ENCODE data around the gene NTNG2.

The NTNG2 gene

GRCh38 chr9:132210472-132211145 lies 48.8 kb downstream of the NTNG2 start:
- FAIRE-seq: no peak
- no peak for DNase-seq (ENCODE audit: insufficient read length, low spot score)
- TF ChIP-seq TAF1 (IDR thresholded peaks at IDR 0.05; ENCODE audit: low read depth, low read length) (no peak), POLR2AphosphoS5 (IDR thresholded peaks at IDR 0.05; ENCODE audit: low read depth, low read length) (no peak), POU2F2 (IDR thresholded peaks at IDR 0.05; ENCODE audit: low read depth, low read length) (no peak), PAX5 (IDR thresholded peaks at IDR 0.05; ENCODE audit: insufficient read depth, low read length, severe bottlenecking) (no peak), POLR2A (IDR thresholded peaks at IDR 0.05; ENCODE audit: low read depth, low read length) (no peak)

DNA sequence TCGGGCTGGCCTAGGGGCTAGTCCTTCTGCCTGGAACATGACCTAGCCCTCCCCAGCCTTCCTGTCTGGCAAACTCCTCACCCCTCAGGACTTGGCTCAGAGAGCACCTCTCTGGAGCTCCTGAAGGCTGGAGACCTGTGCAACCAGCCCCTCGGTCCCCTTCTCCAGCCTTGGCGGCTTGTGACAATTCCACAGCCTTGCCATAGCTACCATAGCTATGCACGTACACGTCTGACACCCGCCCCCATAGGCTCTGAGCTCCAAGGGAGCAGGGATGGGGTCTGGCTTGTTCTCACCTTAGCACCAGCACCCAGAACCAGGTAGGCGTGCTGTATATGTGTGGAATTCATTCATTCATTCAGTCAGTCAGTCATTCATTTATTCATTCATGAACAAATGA lies 49.7 kb downstream of the NTNG2 start:
- FAIRE-seq (no peak), DNase-seq (ENCODE audit: insufficient read length, low spot score) (no peak)
- TF ChIP-seq POLR2AphosphoS5 (IDR thresholded peaks at IDR 0.05; ENCODE audit: low read depth, low read length) (no peak), POLR2A (IDR thresholded peaks at IDR 0.05; ENCODE audit: low read depth, low read length) (no peak), SPI1 (IDR thresholded peaks at IDR 0.05; ENCODE audit: low read depth, low read length) (no peak), PAX5 (IDR thresholded peaks at IDR 0.05; ENCODE audit: insufficient read depth, low read length, severe bottlenecking) (no peak), TAF1 (IDR thresholded peaks at IDR 0.05; ENCODE audit: low read depth, low read length) (no peak), POU2F2 (IDR thresholded peaks at IDR 0.05; ENCODE audit: low read depth, low read length) (no peak)

DNA sequence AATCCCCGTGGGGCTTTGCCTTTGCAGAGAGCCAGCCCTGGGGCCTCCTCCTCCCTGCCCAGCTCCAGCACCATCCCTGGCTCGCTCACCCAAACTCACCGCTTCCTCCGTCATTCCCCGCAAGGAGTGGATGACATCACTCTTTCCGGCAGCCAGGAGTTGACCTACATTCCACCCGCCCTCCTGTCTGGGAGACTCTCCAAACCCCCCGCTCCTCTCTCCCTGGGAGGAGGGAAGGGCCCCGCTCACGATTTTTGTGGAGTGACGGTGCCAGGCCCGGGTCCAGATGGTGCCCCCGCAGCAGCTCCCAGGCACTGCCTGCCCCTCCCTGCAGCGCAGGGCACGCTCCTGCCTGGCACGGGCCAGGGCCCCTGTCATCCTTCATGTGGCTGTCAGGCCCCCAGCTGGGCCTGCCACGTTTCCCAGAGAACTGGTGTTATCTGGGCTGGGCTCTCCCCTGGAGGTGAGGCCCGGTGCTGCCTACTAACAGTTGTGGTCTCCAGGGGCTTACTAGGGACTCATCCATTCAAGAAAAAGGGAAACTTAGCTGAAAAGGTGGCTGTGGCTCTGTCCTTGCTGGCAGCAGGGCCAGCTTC lies 52.3 kb downstream of the NTNG2 start:
- DNase-seq (ENCODE audit: insufficient read length, low spot score): no peak
- FAIRE-seq: no peak
- TF ChIP-seq SPI1 (IDR thresholded peaks at IDR 0.05; ENCODE audit: low read depth, low read length): no peak
- TF ChIP-seq POLR2AphosphoS5 (IDR thresholded peaks at IDR 0.05; ENCODE audit: low read depth, low read length): no peak
- no peak for TF ChIP-seq POLR2A (IDR thresholded peaks at IDR 0.05; ENCODE audit: low read depth, low read length)
- no peak for TF ChIP-seq POU2F2 (IDR thresholded peaks at IDR 0.05; ENCODE audit: low read depth, low read length)
- no peak for TF ChIP-seq TAF1 (IDR thresholded peaks at IDR 0.05; ENCODE audit: low read depth, low read length)
- TF ChIP-seq PAX5 (IDR thresholded peaks at IDR 0.05; ENCODE audit: insufficient read depth, low read length, severe bottlenecking): no peak

- no peak for TF ChIP-seq PAX5 (IDR thresholded peaks at IDR 0.05; ENCODE audit: insufficient read depth, low read length, severe bottlenecking)
- FAIRE-seq (no peak), DNase-seq (ENCODE audit: insufficient read length, low spot score) (no peak)
Measured at GRCh38 chr9:132216861-132217619, 55.2 kb downstream of the NTNG2 start.

- DNase-seq (ENCODE audit: insufficient read length, low spot score) (no peak), FAIRE-seq (no peak)
- TF ChIP-seq POLR2A (IDR thresholded peaks at IDR 0.05; ENCODE audit: low read depth, low read length) (no peak), POU2F2 (IDR thresholded peaks at IDR 0.05; ENCODE audit: low read depth, low read length) (no peak), SPI1 (IDR thresholded peaks at IDR 0.05; ENCODE audit: low read depth, low read length) (no peak), PAX5 (IDR thresholded peaks at IDR 0.05; ENCODE audit: insufficient read depth, low read length, severe bottlenecking) (no peak), POLR2AphosphoS5 (IDR thresholded peaks at IDR 0.05; ENCODE audit: low read depth, low read length) (no peak), TAF1 (IDR thresholded peaks at IDR 0.05; ENCODE audit: low read depth, low read length) (no peak)
Measured at GRCh38 chr9:132218208-132218607, 56.4 kb downstream of the NTNG2 start.

DNA sequence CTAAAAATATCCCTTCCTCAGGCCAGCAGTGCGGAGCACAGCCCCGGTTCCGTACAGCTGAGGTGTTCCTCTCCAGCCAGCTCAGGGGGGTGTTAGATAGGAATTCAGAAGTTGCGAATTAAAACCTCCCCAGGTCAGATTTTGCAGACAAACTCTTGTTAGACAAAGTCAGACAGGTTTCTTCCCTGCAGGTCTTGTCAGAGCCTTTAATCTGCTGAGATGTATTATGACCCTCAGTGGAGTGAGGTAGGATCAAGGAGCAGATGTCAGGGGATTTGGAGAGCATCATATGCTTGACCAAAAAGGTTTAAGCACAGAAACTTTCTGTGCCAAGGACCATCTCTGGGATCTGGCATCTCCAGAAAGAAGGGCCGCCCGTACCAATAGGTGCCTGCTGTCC lies 60.1 kb downstream of the NTNG2 start:
- TF ChIP-seq TAF1 (IDR thresholded peaks at IDR 0.05; ENCODE audit: low read depth, low read length) (no peak), POU2F2 (IDR thresholded peaks at IDR 0.05; ENCODE audit: low read depth, low read length) (no peak), SPI1 (IDR thresholded peaks at IDR 0.05; ENCODE audit: low read depth, low read length) (no peak), PAX5 (IDR thresholded peaks at IDR 0.05; ENCODE audit: insufficient read depth, low read length, severe bottlenecking) (no peak), POLR2A (IDR thresholded peaks at IDR 0.05; ENCODE audit: low read depth, low read length) (no peak), POLR2AphosphoS5 (IDR thresholded peaks at IDR 0.05; ENCODE audit: low read depth, low read length) (no peak)
- DNase-seq (ENCODE audit: insufficient read length, low spot score): no peak
- FAIRE-seq: no peak

DNA sequence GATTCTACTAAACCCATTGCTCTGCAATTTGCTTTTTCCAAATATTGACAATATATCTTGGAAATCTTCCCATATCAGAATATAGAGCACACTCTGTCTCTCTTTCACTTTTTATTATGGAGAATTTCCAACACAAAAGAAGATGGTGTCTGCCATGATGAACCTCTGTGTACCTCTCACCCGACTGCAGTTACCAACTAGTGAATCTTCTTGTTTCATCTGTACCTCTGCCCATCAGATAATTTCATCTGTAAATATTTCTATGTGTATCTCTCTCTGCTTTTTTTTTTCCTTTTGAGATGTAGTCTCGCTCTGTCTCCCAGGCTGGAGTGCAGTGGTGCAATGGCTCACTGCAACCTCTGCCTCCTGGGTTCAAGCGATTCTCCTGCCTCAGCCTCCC lies 62.8 kb downstream of the NTNG2 start:
- FAIRE-seq: no peak
- TF ChIP-seq PAX5 (IDR thresholded peaks at IDR 0.05; ENCODE audit: insufficient read depth, low read length, severe bottlenecking) (no peak), POLR2AphosphoS5 (IDR thresholded peaks at IDR 0.05; ENCODE audit: low read depth, low read length) (no peak), POU2F2 (IDR thresholded peaks at IDR 0.05; ENCODE audit: low read depth, low read length) (no peak), SPI1 (IDR thresholded peaks at IDR 0.05; ENCODE audit: low read depth, low read length) (no peak), POLR2A (IDR thresholded peaks at IDR 0.05; ENCODE audit: low read depth, low read length) (no peak), TAF1 (IDR thresholded peaks at IDR 0.05; ENCODE audit: low read depth, low read length) (no peak)

DNA sequence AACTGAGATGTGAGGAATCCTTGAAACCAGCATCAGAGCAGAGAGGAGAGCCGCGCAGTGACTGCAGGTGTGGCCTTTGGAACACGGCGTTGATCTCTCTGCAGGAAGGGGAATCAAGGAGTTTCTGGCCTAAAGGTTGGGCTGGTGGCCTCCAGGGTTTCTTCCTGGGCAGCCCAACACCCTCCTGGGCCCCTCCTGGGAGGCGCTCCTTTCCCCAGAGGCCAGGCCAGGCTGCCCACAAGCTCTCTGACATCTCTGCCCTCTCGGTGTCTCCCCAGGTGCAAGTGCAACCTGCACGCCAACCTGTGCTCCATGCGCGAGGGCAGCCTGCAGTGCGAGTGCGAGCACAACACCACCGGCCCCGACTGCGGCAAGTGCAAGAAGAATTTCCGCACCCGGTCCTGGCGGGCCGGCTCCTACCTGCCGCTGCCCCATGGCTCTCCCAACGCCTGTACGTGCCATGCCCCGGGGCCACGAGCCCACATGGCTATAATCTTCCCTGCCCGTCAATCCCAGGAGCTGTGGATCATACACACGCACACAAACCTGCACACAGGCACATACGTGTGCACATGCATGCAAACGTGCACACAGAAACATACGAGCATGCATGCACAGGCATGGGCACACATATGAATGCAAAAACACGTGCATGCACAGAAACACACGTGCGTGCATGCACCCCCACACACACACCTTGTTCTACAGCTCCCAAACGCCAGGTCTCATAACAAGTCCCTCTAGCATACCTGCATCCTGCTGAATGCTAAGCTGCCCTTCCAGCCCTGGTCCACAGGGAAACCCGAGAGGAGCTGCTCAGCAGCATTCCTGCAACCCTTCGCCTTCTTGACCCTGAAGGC lies 64.9 kb downstream of the NTNG2 start:
- FAIRE-seq: no peak
- DNase-seq (ENCODE audit: insufficient read length, low spot score): no peak
- TF ChIP-seq POU2F2 (IDR thresholded peaks at IDR 0.05; ENCODE audit: low read depth, low read length): no peak
- no peak for TF ChIP-seq POLR2AphosphoS5 (IDR thresholded peaks at IDR 0.05; ENCODE audit: low read depth, low read length)
- TF ChIP-seq POLR2A (IDR thresholded peaks at IDR 0.05; ENCODE audit: low read depth, low read length): no peak
- no peak for TF ChIP-seq SPI1 (IDR thresholded peaks at IDR 0.05; ENCODE audit: low read depth, low read length)
- no peak for TF ChIP-seq PAX5 (IDR thresholded peaks at IDR 0.05; ENCODE audit: insufficient read depth, low read length, severe bottlenecking)
- no peak for TF ChIP-seq TAF1 (IDR thresholded peaks at IDR 0.05; ENCODE audit: low read depth, low read length)

More for the DNA sequence above, 62.8 kb downstream of the NTNG2 start:
- DNase-seq (ENCODE audit: insufficient read length, low spot score): no peak

DNA sequence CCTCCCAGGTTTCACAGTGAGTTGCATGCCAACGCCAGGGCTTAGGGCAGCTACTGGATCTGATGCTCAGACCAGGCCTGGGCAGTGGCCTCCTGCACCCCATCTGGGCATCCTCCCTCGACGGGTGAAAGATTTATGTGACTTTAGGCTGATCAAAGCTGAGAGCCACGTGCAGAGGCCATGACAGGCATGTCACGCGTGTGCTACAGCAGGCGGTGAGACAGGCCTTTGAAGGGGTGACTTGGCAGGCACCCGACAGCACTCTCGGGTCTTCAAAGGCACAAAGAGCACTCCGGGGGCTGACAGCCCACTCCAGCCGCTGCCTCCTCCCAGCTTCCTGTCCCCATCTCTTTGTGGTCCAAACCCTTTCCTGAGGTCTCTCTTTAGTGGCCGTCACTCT lies 66.2 kb downstream of the NTNG2 start:
- TF ChIP-seq TAF1 (IDR thresholded peaks at IDR 0.05; ENCODE audit: low read depth, low read length): no peak
- no peak for TF ChIP-seq POLR2AphosphoS5 (IDR thresholded peaks at IDR 0.05; ENCODE audit: low read depth, low read length)
- no peak for TF ChIP-seq SPI1 (IDR thresholded peaks at IDR 0.05; ENCODE audit: low read depth, low read length)
- no peak for TF ChIP-seq POU2F2 (IDR thresholded peaks at IDR 0.05; ENCODE audit: low read depth, low read length)
- TF ChIP-seq POLR2A (IDR thresholded peaks at IDR 0.05; ENCODE audit: low read depth, low read length): no peak
- TF ChIP-seq PAX5 (IDR thresholded peaks at IDR 0.05; ENCODE audit: insufficient read depth, low read length, severe bottlenecking): no peak
- FAIRE-seq: no peak
- no peak for DNase-seq (ENCODE audit: insufficient read length, low spot score)

All from GM12891 (cell line).